Thyroid gland (tissue), 4 donors: Measurements from ENCODE around the gene MGAT5.

Source experiments
- CTCF ChIP-seq, 6 experiments: fragments of 200-600 bp in 3 of 6; fragments of 450-650 bp in 3 of 6; sonication (generic) in 3 of 6; IDR thresholded peaks; one replicate each; pipeline ENCODE4 v1.5.1; 2016 to 2019; ENCODE audit warnings: antibody characterized with exemption in 6 of 6, mild to moderate bottlenecking in 2 of 6, inconsistent platforms in 1 of 6, moderate library complexity in 1 of 6
- POLR2A ChIP-seq, 2 donors: fragments of 450-650 bp; IDR thresholded peaks; one replicate each; pipeline ENCODE4 v1.6.1; 2017; ENCODE audit warnings: antibody characterized with exemption in 2 of 2, mild to moderate bottlenecking in 2 of 2, moderate library complexity in 1 of 2

- no peak for TF ChIP-seq POLR2A (IDR thresholded peaks at IDR 0.05)
- TF ChIP-seq CTCF (IDR thresholded peaks at IDR 0.05): no peak
Observed at GRCh38 chr2:134208825-134209224, 45.0 kb upstream of the MGAT5 start.
